ENCODE data around the gene ST7L.

DNA sequence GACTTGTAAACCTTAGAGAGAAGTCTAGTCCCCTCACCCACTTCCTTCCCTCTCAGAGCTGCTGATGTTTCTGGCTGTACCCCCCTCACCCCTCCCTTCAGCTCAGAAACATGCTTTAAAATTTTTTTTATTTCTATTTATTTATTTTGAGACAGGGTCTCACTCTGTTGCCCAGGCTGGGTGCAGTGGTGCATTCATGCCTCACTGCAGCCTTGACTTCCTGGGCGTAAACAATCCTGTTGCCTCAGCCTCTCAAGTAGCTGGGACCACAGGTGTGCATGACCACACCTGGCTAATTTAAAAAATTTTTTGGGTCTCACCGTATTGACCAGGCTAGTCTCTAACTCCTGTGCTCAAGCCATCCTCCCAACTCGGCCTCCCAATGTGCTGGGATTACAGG lies 113.1 kb downstream of the ST7L start:
- TF ChIP-seq EZH2phosphoT487 (IDR thresholded peaks at IDR 0.05; ENCODE audit: low read depth), result no peak
- TF ChIP-seq, protein P1, sequence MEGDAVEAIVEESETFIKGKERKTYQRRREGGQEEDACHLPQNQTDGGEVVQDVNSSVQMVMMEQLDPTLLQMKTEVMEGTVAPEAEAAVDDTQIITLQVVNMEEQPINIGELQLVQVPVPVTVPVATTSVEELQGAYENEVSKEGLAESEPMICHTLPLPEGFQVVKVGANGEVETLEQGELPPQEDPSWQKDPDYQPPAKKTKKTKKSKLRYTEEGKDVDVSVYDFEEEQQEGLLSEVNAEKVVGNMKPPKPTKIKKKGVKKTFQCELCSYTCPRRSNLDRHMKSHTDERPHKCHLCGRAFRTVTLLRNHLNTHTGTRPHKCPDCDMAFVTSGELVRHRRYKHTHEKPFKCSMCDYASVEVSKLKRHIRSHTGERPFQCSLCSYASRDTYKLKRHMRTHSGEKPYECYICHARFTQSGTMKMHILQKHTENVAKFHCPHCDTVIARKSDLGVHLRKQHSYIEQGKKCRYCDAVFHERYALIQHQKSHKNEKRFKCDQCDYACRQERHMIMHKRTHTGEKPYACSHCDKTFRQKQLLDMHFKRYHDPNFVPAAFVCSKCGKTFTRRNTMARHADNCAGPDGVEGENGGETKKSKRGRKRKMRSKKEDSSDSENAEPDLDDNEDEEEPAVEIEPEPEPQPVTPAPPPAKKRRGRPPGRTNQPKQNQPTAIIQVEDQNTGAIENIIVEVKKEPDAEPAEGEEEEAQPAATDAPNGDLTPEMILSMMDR (IDR thresholded peaks at IDR 0.05; ENCODE audit: low read depth, low read length), result no peak
